Panc1 (cell line): Measurements from ENCODE around the gene AAMP. TPM values are rescaled to one million over a fixed set of nuclear protein-coding genes. Genes with fewer than 3 reads are reported as not detected.

Experiments
- ATAC-seq: fragments of 200-7000 bp; cut with Tn5 transposase; 2 replicates; pipeline ENCODE4 v1.9.1; 2020; ENCODE audit warnings: mild to moderate bottlenecking, moderate library complexity
- BruUV-seq: library from RNA; stranded (reverse); fragments of 400-500 nt; replicated peaks from 2 replicates; lab custom pipeline; 2021; lab: Mats Ljungman, UMichigan
- CTCF ChIA-PET: fragments of 300-600 bp; sonication (Branson Sonifier 250); formaldehyde crosslinking; loops from one replicate; lab custom pipeline; 2022; ENCODE audit warnings: antibody characterized with exemption; lab: Charles Lee
- POLR2A ChIA-PET: fragments of 300-600 bp; sonication (Branson Sonifier 250); formaldehyde crosslinking; loops from one replicate; lab custom pipeline; 2022; ENCODE audit warnings: antibody characterized with exemption; lab: Charles Lee
- DNase-seq: peaks from one replicate; pipeline ENCODE4 v3.0.0-alpha.2; 2010; ENCODE audit warnings: low read depth, low spot score
- H3K27ac ChIP-seq: 2 replicates; pipeline ENCODE4 v1.5.1; 2011; ENCODE audit warnings: mild to moderate bottlenecking, low read length, inconsistent platforms
- H3K27me3 ChIP-seq: fragments of 200-500 bp; sonication (Bioruptor generic); 2 replicates; pipeline ENCODE4 v1.6.0; 2014; ENCODE audit warnings: low read length, inconsistent platforms; ENCODE audit not compliant: control insufficient read depth, insufficient read depth
- H3K36me3 ChIP-seq: fragments of 200-500 bp; sonication (Bioruptor generic); 2 replicates; pipeline ENCODE4 v1.5.1; 2014; ENCODE audit warnings: inconsistent platforms, mild to moderate bottlenecking, low read length, moderate library complexity; ENCODE audit not compliant: control insufficient read depth, insufficient read depth
- H3K4me1 ChIP-seq: 2 replicates; pipeline ENCODE4 v1.5.1; 2011; ENCODE audit warnings: inconsistent platforms, mild to moderate bottlenecking, low read length, moderate library complexity; ENCODE audit not compliant: control insufficient read depth, insufficient read depth
- H3K4me3 ChIP-seq, 2 experiments: 2 replicates each; pipeline ENCODE4 v1.5.1; 2011 to 2012; ENCODE audit warnings: low read depth in 2 of 2, low read length in 2 of 2, mild to moderate bottlenecking in 2 of 2, inconsistent platforms in 1 of 2, moderate library complexity in 1 of 2
- H3K9me3 ChIP-seq: fragments of 200-500 bp; sonication (Bioruptor generic); 2 replicates; pipeline ENCODE4 v1.5.1; 2014; ENCODE audit warnings: low read depth, mild to moderate bottlenecking, inconsistent platforms, low read length, moderate library complexity; ENCODE audit not compliant: control insufficient read depth, insufficient read depth
- CTCF ChIP-seq: fragments of 450-650 bp; IDR thresholded peaks from 2 replicates; pipeline ENCODE4 v1.5.1; 2017; ENCODE audit warnings: mild to moderate bottlenecking
- POLR2AphosphoS5 ChIP-seq: IDR thresholded peaks from 2 replicates; pipeline ENCODE4 v1.6.1; 2012; ENCODE audit warnings: mild to moderate bottlenecking, low read depth, low read length, moderate library complexity
- REST ChIP-seq, 2 experiments: IDR thresholded peaks; 2 replicates each; pipeline ENCODE4 v1.6.1; 2011 to 2012; ENCODE audit warnings: low read depth in 2 of 2, control low read depth in 1 of 2, low read length in 1 of 2, mild to moderate bottlenecking in 1 of 2, moderate library complexity in 1 of 2; ENCODE audit not compliant: insufficient read depth in 1 of 2
- SIN3A ChIP-seq: IDR thresholded peaks from 2 replicates; pipeline ENCODE4 v1.6.1; 2012; ENCODE audit warnings: low read depth, mild to moderate bottlenecking, low read length, moderate library complexity, borderline replicate concordance; ENCODE audit not compliant: insufficient read depth
- TCF7L2 ChIP-seq: IDR thresholded peaks from 2 replicates; pipeline ENCODE4 v1.6.1; 2011; ENCODE audit warnings: mild to moderate bottlenecking, low read depth, low read length, inconsistent platforms
- in situ Hi-C: cut with HindIII; loops from 2 replicates; pipeline ENCODE4 v1.10.0; 2016; ENCODE audit warnings: low sequenced_read_pairs, low pct_unique_long_range_greater_than_20kb
- intact Hi-C: fragments of 100-400 bp; cut with micrococcal nuclease; formaldehyde crosslinking; loops from one replicate; pipeline ENCODE4 v1.10.0; 2022; ENCODE audit not compliant: unreplicated experiment
- total RNA-seq: library from RNA; stranded (reverse); gene quantifications from one replicate; pipeline ENCODE4 v1.2.1, GENCODE V29; 2021; ENCODE audit not compliant: unreplicated experiment

Gene AAMP
- total RNA-seq, 1 experiment from 2014 or later: 103 TPM

DNA sequence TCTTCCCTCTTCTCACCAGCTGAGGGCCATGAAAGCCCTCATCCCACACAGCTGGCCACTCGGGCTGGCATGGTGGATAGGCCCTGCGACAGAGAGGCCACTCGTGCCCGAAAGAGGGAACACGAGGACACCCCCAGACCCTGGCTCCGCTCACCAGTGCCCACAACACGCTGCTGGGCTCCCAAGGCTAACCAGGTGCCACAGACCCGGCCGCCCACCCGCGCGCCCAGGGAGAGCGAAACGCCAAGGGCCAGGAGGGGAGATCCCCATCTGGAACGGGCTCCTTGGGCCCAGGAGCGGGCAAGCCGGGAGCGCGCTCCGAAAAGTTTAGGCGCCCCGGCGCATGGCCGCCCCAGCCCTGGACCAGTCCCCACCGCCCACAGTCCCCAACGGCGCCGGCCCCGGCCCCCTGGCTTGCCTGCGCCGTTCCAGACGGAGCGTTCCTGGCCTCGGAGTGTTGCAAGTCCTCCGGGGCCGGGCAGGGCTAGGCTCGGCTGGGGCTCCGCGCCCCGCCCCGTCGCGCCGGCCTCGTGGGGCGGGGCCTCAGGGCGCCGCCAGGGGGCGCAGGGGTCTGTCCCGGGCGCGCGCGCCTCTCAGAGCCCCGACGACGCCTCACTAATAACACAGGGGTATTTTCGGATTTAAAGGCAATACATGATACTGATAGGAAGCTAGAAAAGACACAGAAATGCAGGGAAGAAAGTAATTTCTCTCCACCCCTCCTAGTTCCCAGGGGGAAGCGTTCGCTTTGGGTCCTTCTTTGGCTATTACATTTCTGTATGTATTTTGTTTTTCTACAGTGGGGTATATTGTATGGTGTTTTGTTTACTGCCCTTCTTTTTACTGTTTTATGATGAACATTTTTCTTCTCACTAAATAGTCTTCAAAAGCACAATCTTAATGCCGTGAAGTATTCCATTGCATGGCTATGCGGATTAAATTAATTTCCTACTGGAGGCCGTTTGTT is 22.4 kb upstream of the AAMP start, which contains the start of gene TMBIM1:
Gene TMBIM1 (minus strand): TSS at position 456 of the 967 bp plus-strand sequence. CDS start 10,362 bp downstream, outside the sequence.
- TF ChIP-seq REST (IDR thresholded peaks at IDR 0.05; ENCODE audit: insufficient read depth in 1 of 2, low read depth in 2 of 2, low read length in 1 of 2) (0 out of 4 replicates have a peak, but pooled peaks of 1 of the 2 experiments have one; percentile 9), CTCF (peak; percentile 99), TCF7L2 (no peak), SIN3A (peak; percentile 60; the same call in 1 of the 2 replicates), POLR2AphosphoS5 (peak; percentile 46)
- in situ Hi-C loops: no loop called here
- DNase-seq: no peak

GRCh38 chr2:218291318-218292047 is 21.5 kb upstream of the AAMP start:
- Histone ChIP-seq H3K4me1 (peaks cover 50% of the 10 kb centered on the region), H3K9me3 (no peaks in the 10 kb centered on the region), H3K4me3 (peak overlapping the region; percentile 69 to 80), H3K36me3 (no peaks in the 10 kb centered on the region), H3K27ac (peak overlapping the region; percentile 88), H3K27me3 (no peaks in the 10 kb centered on the region)
- in situ Hi-C loops (no loop called here), intact Hi-C loops (loop anchor here (10.0 kb wide), 1 partner anchor 173 kb away; no protein-coding TSS in a partner anchor)
- no TSS peak for BruUV-seq
- peak; percentile 3 for ATAC-seq
- no peak for DNase-seq
- ChIA-PET POLR2A (interaction anchor here (0.6 kb wide), 2 partner anchors 17 to 228 kb away, joined by 3 to 5 read pairs; no protein-coding TSS in a partner anchor), CTCF (interaction anchor here (0.5 to 1.0 kb wide), 3 partner anchors 70 to 348 kb away, joined by 3 to 7 read pairs (median 4); no protein-coding TSS in a partner anchor)
- TF ChIP-seq CTCF: no peak
- no peak for TF ChIP-seq POLR2AphosphoS5
- TF ChIP-seq SIN3A: no peak
- no peak for TF ChIP-seq TCF7L2
- no peak for TF ChIP-seq REST (IDR thresholded peaks at IDR 0.05; ENCODE audit: insufficient read depth in 1 of 2, low read depth in 2 of 2, low read length in 1 of 2)

More for the DNA sequence above, 22.4 kb upstream of the AAMP start, which contains the start of gene TMBIM1:
- ChIA-PET CTCF (interaction anchor here (0.5 kb wide), 1 partner anchor 347 kb away, joined by 4 read pairs; no protein-coding TSS in a partner anchor), POLR2A (interaction anchor here (0.6 kb wide), 1 partner anchor 18 kb away, joined by 5 read pairs; no protein-coding TSS in a partner anchor)
- no TSS peak for BruUV-seq
- Histone ChIP-seq H3K4me1 (peaks cover 42% of the 10 kb centered on the region), H3K4me3 (peak within 1 kb of the TSS; percentile 69 to 80), H3K36me3 (no peaks in the 10 kb centered on the region), H3K27ac (peak within 1 kb of the TSS; percentile 88), H3K27me3 (no peaks in the 10 kb centered on the region), H3K9me3 (no peaks in the 10 kb centered on the region)
- intact Hi-C loops: loop anchor here (10.0 kb wide), 1 partner anchor 172 kb away; no protein-coding TSS in a partner anchor
- ATAC-seq: peak; percentile 94
